ENCODE results near the gene TRPV2. TPM values are rescaled to one million over a fixed set of nuclear protein-coding genes. Genes with fewer than 3 reads are reported as not detected.

TRPV2 gene
- total and polyA plus RNA-seq, 9 of the 15 experiments (the other 6 are each of a cell fraction or from before 2014, with no cell fraction given), result 10.0 to 97.5 (median 30.3) TPM

DNA sequence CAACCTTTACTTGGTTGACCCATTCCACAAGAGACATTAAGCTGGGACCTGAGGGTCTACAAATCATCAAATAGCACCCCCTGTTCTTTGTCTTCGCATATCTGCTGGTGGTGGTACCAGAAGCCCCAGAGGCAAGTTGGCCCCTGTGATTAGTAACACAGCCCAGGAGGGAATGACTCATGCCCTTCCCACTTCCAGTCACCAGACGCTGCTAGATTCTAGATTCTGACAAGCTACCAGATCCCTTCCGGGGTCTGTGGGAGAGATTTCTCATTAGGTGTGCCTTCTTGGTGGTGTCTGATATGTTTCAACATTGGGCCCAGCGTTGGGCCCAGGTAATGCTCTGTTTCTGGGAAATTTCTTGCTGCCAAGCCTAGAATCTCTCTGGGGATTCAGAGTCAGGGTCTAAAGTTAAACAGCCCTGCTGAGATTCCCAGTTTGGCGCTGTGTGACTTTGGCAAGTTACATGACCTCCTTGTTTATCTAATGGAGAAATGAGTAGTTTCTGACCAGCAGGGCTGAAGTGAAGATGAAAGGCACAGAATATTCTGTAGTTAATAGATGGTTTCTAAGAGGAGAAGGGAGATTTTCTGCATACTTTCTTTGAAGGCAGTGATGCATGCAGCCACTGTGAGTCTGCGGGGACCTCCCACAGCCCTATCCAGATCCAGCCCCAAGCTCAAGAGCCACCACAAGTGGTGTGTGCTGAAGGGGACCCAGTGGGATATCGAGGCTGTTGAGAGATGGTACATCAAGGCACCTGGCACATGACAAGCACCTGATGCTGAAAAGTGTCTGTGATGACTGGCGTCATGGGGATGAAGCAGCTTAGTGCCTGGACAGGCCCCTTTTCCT lies 3.9 kb downstream of the TRPV2 start (continued):
- TF ChIP-seq ZFPM2 (CRISPR knock-in tag; IDR thresholded peaks at IDR 0.05) (no peak), SOX6 (IDR thresholded peaks at IDR 0.05) (peak; percentile 58), KLF16 (IDR thresholded peaks at IDR 0.05) (peak; percentile 53; the same call in 1 of the 2 replicates), FOXA3 (CRISPR knock-in tag; conservative IDR thresholded peaks at IDR 0.05 in 1 of 2, IDR thresholded peaks at IDR 0.05 in 1 of 2) (no peak), GABPB2 (CRISPR knock-in tag; conservative IDR thresholded peaks at IDR 0.05) (no peak), GATA2 (CRISPR knock-in tag; IDR thresholded peaks at IDR 0.05) (peak; percentile 67), ZFP30 (CRISPR knock-in tag; IDR thresholded peaks at IDR 0.05; ENCODE audit: borderline replicate concordance) (no peak), ZFX (CRISPR knock-in tag; IDR thresholded peaks at IDR 0.05) (0 out of 2 replicates have a peak, but pooled peaks have one; percentile 30), HNRNPUL1 (IDR thresholded peaks at IDR 0.05; ENCODE audit: low read length) (no peak), ZBTB12 (CRISPR knock-in tag; IDR thresholded peaks at IDR 0.05) (0 out of 2 replicates have a peak, but pooled peaks have one; percentile 7), TBL1XR1 (IDR thresholded peaks at IDR 0.05; ENCODE audit: low read length in 2 of 2) (peak in 1 of 2 experiments; percentile 55; a peak in 1 of 4 replicates), MCM5 (IDR thresholded peaks at IDR 0.05; ENCODE audit: low read depth) (no peak), ID3 (CRISPR knock-in tag; IDR thresholded peaks at IDR 0.05) (no peak), ID3 (tag; IDR thresholded peaks at IDR 0.05) (no peak), ELF4 (CRISPR knock-in tag; IDR thresholded peaks at IDR 0.05) (no peak), MEIS2 (IDR thresholded peaks at IDR 0.05; ENCODE audit: partially characterized antibody) (peak; percentile 20), ETV6 (IDR thresholded peaks at IDR 0.05; ENCODE audit: borderline replicate concordance in 1 of 2, low read depth in 2 of 2, low read length in 1 of 2) (no peak), ETV6 (CRISPR knock-in tag; IDR thresholded peaks at IDR 0.05; ENCODE audit: borderline replicate concordance) (no peak), ZNF197 (CRISPR knock-in tag; IDR thresholded peaks at IDR 0.05; ENCODE audit: low read depth) (no peak), ETV5 (CRISPR knock-in tag; IDR thresholded peaks at IDR 0.05; ENCODE audit: low read depth) (peak; percentile 83), POLR2AphosphoS5 (IDR thresholded peaks at IDR 0.05; ENCODE audit: control insufficient read depth, insufficient read depth, low read depth, low read length) (peak; percentile 59; the same call in 1 of the 2 replicates), CXXC5 (CRISPR knock-in tag; IDR thresholded peaks at IDR 0.05) (peak; percentile 54; the same call in 1 of the 2 replicates), ELK3 (CRISPR knock-in tag; IDR thresholded peaks at IDR 0.05) (no peak), NCOA2 (IDR thresholded peaks at IDR 0.05; ENCODE audit: partially characterized antibody in 2 of 2) (no peak), CEBPG (CRISPR knock-in tag; IDR thresholded peaks at IDR 0.05) (no peak), CEBPG (tag; conservative IDR thresholded peaks at IDR 0.05 in 1 of 2, IDR thresholded peaks at IDR 0.05 in 1 of 2) (no peak), SPI1 (IDR thresholded peaks at IDR 0.05; ENCODE audit: borderline replicate concordance, low read depth, low read length) (no peak; the same call in 1 of the 2 replicates)
